ENCODE measurements around the gene OPCML.

DNA sequence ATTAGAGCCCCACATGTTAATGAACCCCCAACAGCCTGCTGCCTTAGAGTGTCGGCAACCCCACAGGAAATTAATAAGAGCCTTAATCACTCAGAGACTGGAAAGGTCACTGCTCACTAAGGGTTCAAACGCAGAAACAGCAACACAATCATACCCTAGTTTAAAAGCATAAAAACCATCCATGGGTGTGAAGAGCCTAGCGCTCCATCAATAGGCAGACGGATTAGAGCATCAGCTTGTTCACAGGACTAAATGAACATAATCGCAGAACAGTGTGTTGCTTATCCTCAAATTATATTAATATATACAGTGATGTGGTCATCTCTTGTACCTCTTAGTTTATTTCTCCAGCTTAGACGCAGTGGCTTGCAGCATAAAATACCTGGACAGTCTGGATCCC, 720.7 kb downstream of the OPCML start:
- TF ChIP-seq CTCF (IDR thresholded peaks at IDR 0.05; ENCODE audit: low read length) (no peak), EZH2 (IDR thresholded peaks at IDR 0.05; ENCODE audit: borderline replicate concordance, low read length) (no peak)

Measured in OCI-LY1 (cell line).